B cell (primary cell): ENCODE data around the gene STRBP.

ENCODE experiments used
- EZH2 ChIP-seq: IDR thresholded peaks from 2 replicates; pipeline ENCODE4 v1.6.1; 2012; ENCODE audit warnings: borderline replicate concordance, low read depth, mild to moderate bottlenecking, moderate library complexity, low read length; ENCODE audit not compliant: insufficient read depth, poor library complexity, severe bottlenecking
- TF ChIP-seq, protein P1 (sequence below): fragments of 200-600 bp; IDR thresholded peaks from one replicate; pipeline ENCODE4 v1.8.0; 2022; ENCODE audit warnings: antibody characterized with exemption, mild to moderate bottlenecking

GRCh38 chr9:123090198-123090896 is 178.0 kb downstream of the STRBP start:
- TF ChIP-seq, protein P1, sequence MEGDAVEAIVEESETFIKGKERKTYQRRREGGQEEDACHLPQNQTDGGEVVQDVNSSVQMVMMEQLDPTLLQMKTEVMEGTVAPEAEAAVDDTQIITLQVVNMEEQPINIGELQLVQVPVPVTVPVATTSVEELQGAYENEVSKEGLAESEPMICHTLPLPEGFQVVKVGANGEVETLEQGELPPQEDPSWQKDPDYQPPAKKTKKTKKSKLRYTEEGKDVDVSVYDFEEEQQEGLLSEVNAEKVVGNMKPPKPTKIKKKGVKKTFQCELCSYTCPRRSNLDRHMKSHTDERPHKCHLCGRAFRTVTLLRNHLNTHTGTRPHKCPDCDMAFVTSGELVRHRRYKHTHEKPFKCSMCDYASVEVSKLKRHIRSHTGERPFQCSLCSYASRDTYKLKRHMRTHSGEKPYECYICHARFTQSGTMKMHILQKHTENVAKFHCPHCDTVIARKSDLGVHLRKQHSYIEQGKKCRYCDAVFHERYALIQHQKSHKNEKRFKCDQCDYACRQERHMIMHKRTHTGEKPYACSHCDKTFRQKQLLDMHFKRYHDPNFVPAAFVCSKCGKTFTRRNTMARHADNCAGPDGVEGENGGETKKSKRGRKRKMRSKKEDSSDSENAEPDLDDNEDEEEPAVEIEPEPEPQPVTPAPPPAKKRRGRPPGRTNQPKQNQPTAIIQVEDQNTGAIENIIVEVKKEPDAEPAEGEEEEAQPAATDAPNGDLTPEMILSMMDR = no peak
- no peak for TF ChIP-seq EZH2
